Left renal pelvis (tissue), 4 donors: Measurements from ENCODE around the gene PLCB1. TPM values are rescaled to one million over a fixed set of nuclear protein-coding genes. Genes with fewer than 3 reads are reported as not detected.
"Not testable (repeated sequence)": the region's sequence is repeated elsewhere in the genome, so short reads cannot be mapped to it uniquely, and the experiment has no call there.

Experiments used
- DNase-seq, 4 donors: peaks; one replicate each; pipeline ENCODE4 v3.0.0-alpha.2; 2013; ENCODE audit warnings: low read depth in 4 of 4, low spot score in 3 of 4
- polyA plus RNA-seq, 4 donors: library from polyadenylated mRNA; unstranded; fragments of 120-200 nt; gene quantifications; one replicate each; pipeline ENCODE4 v1.2.1, GENCODE V29; 2013; ENCODE audit not compliant: insufficient read length in 4 of 4

PLCB1 gene
- polyA plus RNA-seq: 10 to 100 TPM; 23.0 to 66.7 (median 42.2) TPM

GRCh38 chr20:8131598-8132483, at the start of gene PLCB1:
TSS of gene PLCB1 (plus strand) at chr20:8132266. CDS start at chr20:8132652, 386 bp downstream.
- peak; percentile 71 to 80 (median 73) for DNase-seq

DNA sequence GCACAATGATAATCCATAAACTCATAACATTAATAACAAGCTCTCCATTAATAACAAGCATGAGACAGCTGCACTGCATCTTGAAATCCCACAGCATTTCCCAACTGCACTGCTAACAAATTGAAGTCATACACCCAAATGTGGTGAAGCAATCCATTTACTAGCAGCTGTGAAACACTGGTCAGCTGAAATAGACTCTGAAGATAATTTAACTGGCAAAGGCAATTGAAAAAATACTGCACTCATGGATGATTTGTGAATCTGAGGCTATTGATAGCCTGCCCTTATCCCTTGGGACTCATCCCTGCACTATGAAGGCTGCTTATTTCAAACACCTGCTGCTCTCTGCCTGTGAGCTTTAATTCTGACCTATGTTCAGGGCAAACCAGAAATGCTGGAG, 49.1 kb upstream of the PLCB1 start:
- no peak for DNase-seq

GRCh38 chr20:8089668-8090067, 42.4 kb upstream of the PLCB1 start:
- DNase-seq: no peak

GRCh38 chr20:8094415-8094818, 37.6 kb upstream of the PLCB1 start:
- no peak for DNase-seq

DNA sequence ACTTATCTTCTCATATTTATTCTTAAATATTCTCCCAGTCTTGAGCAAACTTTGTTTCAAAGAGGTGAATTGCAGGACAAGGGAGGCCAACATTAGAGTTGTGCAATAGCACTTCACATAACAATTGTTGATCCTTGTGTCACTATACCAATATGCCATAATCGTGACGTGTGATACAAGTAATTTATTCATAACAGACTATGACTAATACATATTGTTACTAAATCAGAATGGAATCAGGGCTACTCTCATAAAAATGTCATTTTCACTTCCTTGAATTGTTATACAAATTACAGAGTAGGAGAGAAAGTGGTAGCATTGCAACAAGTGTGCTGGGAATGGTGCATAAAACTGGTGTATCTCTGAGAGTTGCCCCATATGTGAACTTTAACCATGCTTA, 37.2 kb upstream of the PLCB1 start:
- no peak for DNase-seq

GRCh38 chr20:8095648-8096572, 36.2 kb upstream of the PLCB1 start:
- no peak for DNase-seq

- no peak for DNase-seq
Observed at GRCh38 chr20:8097307-8097706, 34.8 kb upstream of the PLCB1 start.

DNA sequence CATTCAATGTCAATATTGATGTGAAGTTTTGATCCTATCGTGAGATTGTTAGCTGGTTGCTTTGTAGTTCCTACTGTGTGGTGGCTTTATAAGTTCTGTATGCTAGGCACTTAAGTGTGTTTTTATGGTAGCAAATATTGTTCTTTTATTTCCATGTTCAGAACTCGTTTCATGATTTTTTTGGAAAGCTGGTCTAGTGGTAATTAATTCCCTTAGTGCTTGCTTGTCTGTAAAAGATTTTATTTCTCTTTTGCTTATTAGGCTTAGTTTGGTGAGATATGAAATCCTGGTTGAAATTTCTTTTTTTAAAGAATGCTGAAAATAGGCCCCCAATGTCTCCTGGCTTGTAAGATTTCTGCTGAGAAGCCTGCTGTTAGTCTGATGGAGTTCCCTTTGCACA, 27.8 kb upstream of the PLCB1 start:
- DNase-seq: no peak

DNA sequence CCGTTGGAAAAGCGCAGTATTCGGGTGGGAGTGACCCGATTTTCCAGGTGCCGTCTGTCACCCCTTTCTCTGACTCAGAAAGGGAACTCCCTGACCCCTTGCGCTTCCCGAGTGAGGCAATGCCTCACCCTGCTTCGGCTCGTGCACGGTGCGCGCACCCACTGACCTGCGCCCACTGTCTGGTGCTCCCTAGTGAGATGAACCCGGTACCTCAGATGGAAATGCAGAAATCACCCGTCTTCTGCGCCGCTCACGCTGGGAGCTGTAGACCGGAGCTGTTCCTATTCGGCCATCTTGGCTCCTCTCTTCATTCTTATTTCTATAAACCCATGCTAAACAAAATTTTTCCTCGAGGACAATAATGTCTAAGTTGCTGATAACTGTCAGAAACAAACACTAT, 17.5 kb upstream of the PLCB1 start:
- not testable (repeated sequence) for DNase-seq

- no peak for DNase-seq
Observed at GRCh38 chr20:8115436-8115835, 16.6 kb upstream of the PLCB1 start.

DNA sequence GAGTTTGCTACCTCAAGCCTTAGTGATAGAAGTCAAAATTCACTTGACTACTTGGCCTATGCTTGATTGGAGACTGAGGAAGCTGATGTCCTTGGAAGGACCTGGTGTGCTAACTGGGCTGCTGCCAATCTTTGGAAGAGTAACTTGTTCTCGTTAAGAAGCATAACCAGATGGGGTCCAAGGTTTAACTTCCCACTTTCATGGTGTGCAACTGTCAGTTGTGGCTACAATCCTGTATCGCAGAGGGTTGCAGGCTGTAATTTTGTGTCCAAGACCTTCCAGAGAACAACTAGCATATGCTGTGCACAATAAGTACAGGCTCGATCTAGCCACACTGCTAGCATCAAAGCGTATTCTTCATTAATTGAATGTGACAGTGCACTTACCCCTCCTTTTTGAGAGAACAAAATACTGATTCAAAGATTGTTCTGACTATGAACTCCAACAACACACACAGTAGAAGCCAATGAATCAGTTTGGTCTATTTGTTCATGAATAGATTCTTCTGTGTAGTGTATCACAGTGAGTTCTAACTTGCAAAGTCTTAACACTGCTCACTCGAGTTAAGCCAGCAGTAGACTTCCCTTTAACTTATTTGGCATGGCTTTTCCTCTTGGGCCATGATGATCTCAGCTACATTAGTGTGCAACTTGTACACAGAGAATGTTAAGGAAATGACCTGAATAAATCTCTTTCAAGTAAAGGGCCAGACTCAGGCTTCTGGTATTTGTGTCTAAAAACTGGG, 15.8 kb upstream of the PLCB1 start:
- no peak for DNase-seq

DNA sequence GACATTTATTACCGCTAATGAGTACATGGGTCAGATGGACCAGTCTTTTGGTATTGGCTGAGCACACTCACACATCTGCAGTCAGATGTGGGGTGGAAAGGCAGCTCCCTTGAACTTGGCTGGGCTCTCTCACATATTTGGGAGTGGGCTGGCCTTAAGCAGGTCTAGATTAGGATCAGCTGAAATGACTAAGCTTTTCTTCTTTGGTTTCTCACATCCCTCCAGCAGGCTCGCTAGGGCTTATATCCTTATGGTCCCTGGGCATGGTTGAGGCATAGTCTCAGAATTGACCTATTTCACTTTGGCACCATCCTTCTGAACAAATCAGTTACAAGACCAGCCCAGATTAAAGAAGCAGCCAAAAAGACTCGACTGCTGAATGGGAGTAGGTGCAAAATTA, 14.4 kb upstream of the PLCB1 start:
- DNase-seq: no peak

GRCh38 chr20:8118039-8118438, 14.0 kb upstream of the PLCB1 start:
- DNase-seq: no peak

DNA sequence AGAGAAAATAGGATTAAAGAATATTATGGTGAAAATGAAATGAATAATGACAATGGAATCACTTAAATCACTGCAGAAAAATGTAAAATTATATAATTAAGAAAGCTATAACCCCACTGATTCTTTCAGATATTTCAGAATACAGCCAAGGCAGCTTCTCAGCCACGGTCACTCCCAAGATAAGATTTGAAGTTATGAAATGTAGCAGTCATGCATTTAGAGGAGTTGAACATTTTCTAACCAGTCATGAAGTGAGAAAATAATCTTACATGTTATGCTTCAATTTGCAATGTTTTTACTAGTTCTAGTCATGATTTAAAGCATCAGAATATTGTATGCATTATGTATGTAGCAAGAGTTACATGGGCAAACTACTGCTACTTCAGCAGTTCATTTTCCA, 13.3 kb upstream of the PLCB1 start:
- DNase-seq: no peak

GRCh38 chr20:8121666-8122065, 10.4 kb upstream of the PLCB1 start:
- DNase-seq: no peak

DNA sequence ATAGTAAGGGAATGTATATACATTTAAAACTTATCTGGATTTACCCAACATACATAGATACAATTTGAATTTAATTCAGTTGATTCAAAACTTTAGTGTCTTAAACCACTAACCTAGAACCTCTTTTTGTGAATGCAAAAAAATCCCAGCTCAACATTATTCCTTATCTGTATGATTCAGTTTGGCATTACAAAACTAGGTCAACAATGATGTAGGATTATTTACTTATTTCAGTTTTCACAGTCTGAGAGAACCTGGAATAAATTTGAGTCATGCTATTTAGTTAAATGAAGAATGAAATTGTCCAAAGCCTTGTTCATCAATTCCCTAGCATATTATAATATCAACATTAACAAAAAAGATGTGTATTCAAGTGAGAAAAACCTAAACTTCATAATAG, 7.4 kb upstream of the PLCB1 start:
- DNase-seq: no peak

DNA sequence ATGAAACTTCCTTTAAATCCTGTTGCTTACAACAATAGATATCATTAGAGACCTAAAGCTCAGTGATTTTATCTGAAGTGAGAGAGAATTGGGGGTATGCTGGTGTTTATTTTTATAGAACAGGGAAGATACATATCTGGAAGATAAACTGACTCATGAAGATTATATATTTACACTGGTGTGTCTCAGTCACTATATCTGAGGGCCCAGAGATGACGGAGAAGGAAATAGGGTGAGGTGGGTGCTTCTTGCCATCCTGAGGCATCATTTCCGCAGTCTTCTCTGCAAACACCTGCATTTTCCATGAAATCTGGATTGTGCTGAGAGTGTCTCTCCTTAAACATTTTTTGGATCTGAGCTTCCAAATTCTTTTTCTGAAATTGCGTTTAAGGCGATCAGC, 5.9 kb upstream of the PLCB1 start:
- DNase-seq: no peak

DNA sequence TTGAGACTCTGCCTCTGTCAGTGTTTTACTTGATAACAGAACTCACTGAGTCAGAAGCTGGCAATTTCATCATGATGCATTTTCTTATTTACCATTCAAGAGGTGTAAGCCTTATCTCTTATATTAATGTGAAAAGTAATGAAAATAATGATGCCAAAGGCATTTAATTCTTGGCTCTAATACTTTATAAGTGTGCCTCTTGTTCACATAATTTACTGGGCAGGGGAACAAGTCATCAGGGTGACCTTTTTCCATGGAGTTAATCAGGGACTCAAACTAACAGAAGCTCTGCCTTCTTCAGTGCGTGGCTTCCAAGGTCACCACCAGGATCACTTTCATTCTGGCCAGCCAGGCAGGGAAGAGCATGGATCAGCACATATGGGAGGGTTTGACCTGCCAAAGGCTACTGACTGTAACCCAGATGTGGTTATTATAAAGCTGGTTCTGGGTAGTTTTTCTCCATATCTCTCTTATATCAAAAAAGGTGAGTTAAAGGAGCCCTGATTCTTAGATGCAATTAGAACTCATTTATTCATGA, 5.2 kb upstream of the PLCB1 start:
- no peak for DNase-seq

- DNase-seq: no peak
Observed at GRCh38 chr20:8127553-8128255, 4.4 kb upstream of the PLCB1 start.
